HG03558 (cell line): ENCODE data around the gene KDELR3.

ENCODE experiments used
- ATAC-seq: cut with Tn5 transposase; IDR thresholded peaks from one replicate; pipeline ENCODE4 v1.9.1; 2021; ENCODE audit warnings: moderate number of reproducible peaks; ENCODE audit not compliant: unreplicated experiment; ENCODE audit errors: extremely low read depth

KDELR3 gene

GRCh38 chr22:38479096-38479837 is 11.4 kb downstream of the KDELR3 start:
- no peak for ATAC-seq

GRCh38 chr22:38481162-38481870 is 13.4 kb downstream of the KDELR3 start:
- ATAC-seq, result no peak

- ATAC-seq, result no peak
These were observed 14.0 kb downstream of the KDELR3 start for GRCh38 chr22:38481871-38482332.

- no peak for ATAC-seq
These were observed 14.9 kb downstream of the KDELR3 start for GRCh38 chr22:38482662-38483308.

GRCh38 chr22:38484244-38484643 is 16.3 kb downstream of the KDELR3 start:
- no peak for ATAC-seq

- no peak for ATAC-seq
These were observed 17.9 kb downstream of the KDELR3 start for GRCh38 chr22:38485783-38486182.

- no peak for ATAC-seq
These were observed 20.1 kb downstream of the KDELR3 start for GRCh38 chr22:38487946-38488345.

GRCh38 chr22:38489142-38489541 is 21.2 kb downstream of the KDELR3 start:
- ATAC-seq, result no peak

GRCh38 chr22:38489561-38490145 is 21.8 kb downstream of the KDELR3 start:
- no peak for ATAC-seq

GRCh38 chr22:38490475-38490874 is 22.6 kb downstream of the KDELR3 start:
- ATAC-seq, result no peak

- no peak for ATAC-seq
These were observed 23.0 kb downstream of the KDELR3 start for GRCh38 chr22:38490915-38491314.

GRCh38 chr22:38491707-38492348 is 23.9 kb downstream of the KDELR3 start:
- no peak for ATAC-seq

GRCh38 chr22:38494498-38494897 is 26.6 kb downstream of the KDELR3 start:
- ATAC-seq, result no peak

- ATAC-seq, result no peak
These were observed 27.0 kb downstream of the KDELR3 start for GRCh38 chr22:38494939-38495338.

GRCh38 chr22:38497869-38498268 is 30.0 kb downstream of the KDELR3 start:
- ATAC-seq, result no peak

- ATAC-seq, result no peak
These were observed 34.1 kb downstream of the KDELR3 start for GRCh38 chr22:38501797-38502672.

- no peak for ATAC-seq
These were observed 35.1 kb downstream of the KDELR3 start for GRCh38 chr22:38503021-38503420.

GRCh38 chr22:38504731-38505540 is 37.0 kb downstream of the KDELR3 start:
- no peak for ATAC-seq
